Activated T-cell treated with anti-CD3 and anti-CD28 coated beads for 1 hour (primary cell): ENCODE results near the gene GALNT9.
"Not testable (repeated sequence)": the region's sequence is repeated elsewhere in the genome, so short reads cannot be mapped to it uniquely, and the experiment has no call there.

Source experiments
- DNase-seq: peaks from one replicate; pipeline ENCODE4 v3.0.0-alpha.2; 2020; ENCODE audit warnings: low read depth

The GALNT9 gene

DNA sequence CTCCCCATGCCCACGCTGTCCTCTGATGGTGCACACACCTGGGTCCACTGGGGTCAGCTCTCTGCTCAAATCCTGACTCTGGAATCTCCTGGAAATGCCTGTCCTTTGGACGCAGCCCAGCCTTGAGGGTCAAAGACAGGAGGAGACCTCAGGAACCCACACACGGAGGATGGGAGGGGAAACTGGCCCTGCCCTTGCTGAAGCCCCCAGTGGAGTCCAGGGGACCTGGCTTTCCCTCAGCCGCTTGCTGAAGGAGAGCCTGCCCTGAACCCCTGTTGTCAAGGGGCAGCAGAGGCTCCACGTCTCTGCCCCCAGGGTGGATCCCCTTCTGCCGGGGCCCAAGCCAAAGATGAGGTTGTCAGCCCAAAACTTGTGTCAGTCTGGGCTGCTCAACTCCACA is 16.9 kb downstream of the GALNT9 start:
- DNase-seq = no peak

DNA sequence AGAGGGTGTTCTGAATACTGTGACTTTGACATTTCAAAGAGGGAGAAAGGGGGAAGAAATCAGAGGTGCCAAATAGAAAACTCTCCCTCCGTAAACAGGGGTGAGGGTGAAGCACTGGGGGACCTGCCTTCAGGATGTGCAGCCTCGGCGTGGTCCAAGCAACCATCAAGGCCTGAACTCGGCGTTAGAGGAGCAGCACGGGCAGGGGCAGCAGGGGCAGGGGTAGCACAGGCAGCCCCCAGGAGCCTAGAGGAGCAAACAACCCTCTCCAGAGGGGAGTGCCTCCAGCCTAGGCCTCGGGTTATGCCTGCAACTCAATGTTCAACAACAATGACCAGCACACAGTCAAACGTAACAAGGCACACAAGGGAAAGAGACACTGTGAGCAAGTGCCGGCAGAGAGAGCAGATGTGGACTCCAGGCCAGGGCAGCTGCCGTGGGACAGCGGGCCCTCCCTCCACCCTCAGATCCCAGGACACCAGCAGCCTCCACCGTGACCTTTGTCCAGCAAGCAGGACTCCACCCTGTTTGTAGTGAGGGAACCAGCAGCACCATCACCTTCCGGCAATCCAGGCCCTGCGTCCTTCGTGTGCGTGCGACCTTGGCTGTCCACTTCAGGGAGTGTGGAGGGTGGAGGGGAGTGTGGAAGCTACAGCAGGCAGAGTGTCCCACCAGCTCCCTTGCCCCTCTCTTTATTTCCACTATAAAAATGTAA is 18.0 kb downstream of the GALNT9 start:
- no peak for DNase-seq

DNA sequence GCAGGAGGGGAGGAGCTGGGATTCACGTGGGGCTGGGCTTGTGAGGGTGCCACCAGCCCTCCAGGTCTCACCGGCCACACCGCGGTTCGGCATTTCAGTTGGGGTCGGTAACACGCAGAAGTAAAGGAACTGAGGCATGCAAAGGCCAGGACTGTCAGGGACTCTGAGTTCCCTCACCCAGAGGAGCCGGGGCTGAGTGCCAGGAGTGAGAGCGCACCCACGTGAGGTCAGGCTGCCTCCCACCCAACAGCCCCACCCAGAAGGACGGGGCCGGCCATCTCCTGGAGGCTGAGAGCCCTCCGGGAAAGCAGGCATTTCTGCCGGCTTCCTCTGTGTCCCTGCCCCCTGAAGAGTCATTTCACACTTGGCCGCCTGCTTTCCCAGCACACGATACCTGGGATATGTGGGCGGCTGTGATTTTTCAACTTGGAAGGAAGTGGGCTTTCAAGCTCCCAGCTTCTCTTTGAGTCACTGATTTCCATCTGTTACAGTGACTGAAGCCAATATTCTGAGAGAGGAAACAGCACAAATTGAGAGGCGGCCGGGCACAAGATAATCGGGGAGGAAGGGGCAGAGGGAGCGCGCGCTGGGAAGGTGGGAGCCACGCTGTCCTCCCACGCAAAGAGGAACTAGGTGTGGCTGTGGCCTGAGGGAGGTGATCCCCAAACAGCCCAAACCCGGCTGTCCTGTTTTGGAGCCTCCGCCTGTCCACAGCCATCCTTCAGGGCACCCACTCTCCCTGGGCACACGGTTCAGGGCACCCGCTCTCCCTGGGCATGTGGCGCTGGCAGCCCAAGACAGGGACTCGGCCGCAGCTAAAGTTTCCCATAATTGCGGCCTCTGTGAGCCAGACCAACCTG is 19.0 kb downstream of the GALNT9 start:
- no peak for DNase-seq

DNA sequence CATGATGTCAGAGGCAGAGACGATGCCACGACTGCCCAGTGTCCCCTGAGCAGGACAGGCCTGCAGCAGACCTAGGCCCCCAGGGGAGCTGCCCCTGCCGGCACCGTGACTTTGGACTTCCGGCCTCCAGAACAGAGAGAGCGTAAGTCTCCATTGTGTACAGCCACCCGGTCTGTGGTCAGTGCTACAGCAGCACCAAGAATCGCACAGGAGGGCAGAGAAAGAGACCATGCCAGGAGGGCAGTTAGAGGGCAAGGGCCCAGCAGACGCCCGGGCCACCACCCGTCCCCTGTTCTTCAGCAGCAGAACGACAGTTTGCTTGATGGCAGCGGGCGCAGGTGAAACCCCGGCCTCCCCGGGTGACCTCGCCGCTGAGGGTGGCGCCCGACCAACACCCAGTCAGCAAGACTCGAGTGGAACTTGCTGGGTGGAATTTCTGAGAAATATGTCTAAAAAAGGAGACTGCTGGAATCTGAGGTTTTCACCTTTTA is 19.7 kb downstream of the GALNT9 start:
- DNase-seq = no peak

DNA sequence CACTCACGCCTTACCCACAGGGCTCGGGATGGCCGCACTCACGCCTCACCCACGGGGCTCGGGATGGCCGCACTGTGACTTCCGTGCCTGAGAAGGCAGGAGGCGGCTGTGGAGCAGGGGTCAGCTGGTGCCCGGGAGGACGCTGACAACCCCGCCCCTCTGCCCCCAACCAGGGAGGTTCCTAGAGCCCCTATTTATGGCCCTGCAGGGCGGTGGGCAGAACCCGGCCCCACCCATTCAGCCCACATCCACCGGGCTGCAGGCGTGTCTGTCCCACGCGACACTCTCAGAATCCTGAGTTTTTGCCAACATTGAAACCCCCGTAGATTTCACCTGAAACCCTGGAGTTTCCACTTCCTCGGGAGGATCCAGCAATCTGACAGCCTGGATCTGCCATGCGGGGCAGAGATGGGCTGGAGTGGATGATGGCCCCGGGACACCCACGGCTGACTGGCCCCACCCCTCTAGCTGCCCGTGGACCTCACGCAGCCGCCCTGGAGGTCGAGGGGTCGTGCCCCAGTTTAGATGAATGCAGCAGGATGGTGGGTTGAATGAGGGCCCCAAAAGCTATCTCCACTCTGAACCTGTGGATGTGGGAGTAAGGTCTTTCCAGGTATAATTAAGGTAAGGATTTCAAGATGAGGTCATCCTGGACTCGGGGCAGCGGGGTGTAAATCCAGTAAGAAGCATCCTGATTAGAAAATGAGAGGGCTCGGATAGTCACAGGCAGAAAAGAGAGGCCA is 20.4 kb downstream of the GALNT9 start:
- DNase-seq = no peak

DNA sequence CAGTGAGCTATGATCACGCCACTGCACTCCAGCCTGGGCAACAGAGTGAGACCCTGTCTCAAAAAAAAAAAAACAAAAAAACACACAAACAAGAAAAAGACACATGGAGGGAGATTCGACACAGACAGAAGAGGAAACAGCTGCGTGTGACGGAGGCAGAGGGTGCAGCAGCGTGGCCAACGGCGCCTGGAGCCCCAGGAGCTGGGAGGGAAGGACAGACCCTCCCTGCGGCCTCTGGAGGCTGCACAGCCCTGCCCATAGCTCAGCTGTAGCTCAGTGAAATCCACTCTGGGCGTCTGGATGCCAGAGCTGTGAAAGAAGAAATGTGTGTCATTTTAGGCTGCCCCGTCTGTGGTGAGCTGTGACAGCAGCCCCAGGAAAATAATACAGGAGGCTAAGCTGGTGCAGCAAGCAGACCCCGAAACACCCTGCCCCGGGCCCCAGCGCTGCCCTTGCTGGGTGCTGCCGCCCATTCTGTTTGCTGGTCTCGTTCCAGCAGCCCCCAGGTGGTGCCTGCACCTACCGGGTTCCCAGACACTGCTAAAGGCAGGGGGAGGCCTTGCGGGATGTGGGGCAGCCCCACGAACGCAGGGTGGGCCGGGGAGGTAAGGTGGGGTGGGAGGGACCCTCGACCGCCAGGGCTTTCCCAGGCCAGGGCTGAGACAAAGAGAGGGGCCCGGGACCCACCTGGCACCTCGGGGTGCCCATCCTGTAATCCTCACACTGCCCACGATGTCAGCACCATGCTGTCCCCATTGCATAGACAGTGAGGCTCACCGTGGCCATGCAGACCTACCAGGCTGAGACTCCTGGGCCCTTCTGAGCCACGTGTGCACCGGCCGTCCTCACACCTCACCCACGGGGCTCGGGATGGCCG is 21.2 kb downstream of the GALNT9 start:
- no peak for DNase-seq

DNA sequence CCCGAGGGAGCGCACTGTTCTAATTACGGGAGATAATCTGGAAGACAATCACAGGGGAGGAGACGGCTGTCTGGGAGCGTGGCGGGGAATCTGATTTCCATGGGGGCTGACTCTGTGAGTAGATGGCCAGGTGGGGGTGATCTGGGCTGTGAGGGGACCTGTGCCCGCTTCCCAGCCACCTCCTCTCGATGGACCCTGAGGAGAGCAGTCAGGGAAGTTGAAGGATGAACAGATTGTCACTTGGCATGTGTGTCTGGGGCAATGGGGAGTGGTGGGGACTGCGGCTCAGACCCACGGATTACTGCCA is 22.6 kb downstream of the GALNT9 start:
- DNase-seq = no peak

DNA sequence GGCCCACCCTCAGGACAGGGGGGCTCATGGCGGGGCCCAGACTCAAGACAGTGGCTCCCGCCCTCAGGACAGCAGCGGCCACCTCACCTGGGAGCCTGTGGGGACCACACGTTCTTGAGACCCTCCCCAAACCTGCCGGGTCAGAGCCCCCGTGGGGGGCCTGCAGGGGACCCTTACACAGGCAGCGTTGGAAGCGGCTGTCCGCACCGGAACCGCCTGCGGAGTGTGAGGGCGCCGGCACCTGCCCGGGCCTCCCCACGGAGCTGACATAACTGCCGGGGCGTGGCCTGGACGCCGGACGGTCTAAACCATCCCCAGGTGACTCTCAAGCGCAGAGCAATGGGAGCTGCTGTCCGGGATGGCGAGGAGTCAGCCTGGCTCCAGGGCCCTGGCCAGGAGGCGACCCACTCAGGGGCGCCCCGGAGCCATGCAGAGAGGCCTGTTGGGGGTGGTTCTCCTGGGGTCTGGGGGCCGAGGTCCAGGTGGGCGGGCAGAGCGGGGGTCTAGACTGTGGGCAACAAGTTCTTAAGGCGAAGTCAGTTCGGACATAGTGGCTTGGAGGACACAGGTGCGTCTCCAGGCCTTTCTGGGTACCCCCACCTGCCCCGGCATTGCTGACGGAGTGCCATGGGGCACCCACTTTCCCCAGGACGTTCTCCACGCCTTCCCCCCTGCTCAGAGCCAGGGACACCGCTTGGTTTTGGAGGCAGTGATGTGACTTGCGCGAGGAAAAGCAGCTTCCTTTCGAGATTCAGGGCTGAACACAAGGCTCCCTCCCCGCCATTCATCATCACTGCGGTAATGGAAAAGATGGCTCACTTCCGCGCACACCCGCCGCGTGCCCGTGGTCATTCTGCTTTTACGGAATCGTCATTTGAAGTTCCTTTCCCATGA is 23.2 kb downstream of the GALNT9 start:
- DNase-seq = no peak

DNA sequence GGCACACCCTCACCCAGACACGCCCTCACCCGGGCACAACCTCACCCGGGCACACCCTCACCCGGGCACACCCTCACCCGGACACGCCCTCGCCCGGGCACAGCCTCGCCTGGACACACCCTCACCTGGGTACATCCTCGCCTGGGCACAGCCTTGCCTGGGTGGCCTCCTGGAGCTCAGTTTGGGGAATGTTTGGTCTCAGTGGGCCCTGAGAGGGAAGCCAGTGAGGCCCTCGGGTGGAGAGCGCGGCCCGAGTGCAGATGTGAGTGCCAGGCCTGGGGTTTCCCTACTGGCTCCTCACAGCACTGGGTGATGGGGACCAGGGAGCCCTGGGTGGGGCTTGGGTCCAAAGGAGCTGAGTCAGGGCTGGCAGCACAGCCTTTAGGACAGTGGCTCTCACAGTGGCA is 23.8 kb downstream of the GALNT9 start:
- no peak for DNase-seq

DNA sequence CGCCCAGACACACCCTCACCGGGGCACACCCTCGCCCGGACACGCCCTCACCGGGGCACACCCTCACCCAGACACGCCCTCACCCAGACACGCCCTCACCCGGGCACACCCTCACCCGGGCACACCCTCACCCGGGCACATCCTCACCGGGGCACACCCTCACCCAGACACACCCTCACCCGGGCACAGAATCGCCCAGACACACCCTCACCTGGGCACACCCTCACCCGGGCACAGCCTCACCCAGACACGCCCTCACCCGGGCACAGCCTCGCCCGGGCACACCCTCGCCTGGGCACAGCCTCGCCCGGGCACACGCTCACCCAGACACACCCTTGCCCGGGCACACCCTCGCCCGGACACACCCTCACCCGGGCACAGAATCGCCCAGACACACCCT is 24.5 kb downstream of the GALNT9 start:
- DNase-seq = not testable (repeated sequence)

DNA sequence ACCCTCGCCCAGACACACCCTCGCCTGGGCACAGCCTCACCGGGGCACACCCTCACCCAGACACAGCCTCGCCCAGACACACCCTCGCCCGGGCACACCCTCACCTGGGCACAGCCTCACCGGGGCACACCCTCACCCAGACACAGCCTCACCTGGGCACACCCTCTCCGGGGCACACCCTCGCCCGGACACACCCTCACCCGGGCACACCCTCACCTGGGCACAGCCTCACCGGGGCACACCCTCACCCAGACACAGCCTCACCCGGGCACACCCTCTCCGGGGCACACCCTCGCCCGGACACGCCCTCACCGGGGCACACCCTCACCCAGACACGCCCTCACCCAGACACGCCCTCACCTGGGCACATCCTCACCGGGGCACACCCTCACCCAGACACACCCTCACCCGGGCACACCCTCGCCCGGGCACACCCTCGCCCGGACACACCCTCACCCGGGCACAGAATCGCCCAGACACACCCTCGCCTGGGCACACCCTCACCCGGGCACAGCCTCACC is 25.5 kb downstream of the GALNT9 start:
- not testable (repeated sequence) for DNase-seq

DNA sequence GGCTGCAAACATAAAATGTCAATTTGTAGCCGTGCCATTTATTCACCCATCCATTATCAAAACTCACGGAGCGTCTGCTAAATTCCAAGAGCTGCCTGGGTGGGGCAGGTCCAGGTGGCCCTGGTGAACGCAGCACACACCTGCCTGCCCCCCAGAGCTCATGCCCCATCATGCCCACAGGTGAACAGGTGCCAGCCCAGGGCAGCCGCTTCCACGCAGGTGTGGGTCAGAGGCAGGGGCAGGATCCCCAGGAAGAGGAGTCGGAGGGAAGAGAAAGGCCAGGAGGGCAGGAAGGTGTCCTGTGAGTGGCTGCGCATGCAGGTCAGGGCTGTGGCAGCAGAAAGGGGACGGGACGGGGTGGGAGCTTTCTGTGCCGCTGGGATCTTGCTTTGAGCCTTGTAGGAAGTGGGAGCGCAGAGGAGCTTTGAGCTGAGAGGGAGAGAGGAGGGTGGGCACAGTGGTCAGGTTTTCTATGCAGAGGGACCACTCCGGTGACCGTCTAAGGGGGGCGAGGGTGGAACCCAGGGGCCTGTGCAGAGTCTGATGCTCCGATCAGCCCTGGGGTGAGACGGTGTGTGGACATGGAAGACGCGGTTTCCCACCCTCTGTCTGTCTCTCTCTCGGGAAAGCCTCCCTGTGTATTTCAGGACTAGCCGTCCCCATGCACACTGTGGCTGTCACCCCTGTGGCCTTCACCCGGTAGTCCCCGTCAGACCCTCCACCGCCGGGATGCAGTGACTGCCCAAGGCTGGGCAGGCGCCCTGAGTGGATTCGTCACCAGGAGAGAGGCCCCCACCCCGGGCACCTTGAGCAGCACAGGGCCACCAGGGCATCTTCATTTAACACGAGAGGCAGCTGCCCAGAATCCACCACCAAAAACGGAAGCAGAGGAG is 26.7 kb downstream of the GALNT9 start:
- DNase-seq = no peak

DNA sequence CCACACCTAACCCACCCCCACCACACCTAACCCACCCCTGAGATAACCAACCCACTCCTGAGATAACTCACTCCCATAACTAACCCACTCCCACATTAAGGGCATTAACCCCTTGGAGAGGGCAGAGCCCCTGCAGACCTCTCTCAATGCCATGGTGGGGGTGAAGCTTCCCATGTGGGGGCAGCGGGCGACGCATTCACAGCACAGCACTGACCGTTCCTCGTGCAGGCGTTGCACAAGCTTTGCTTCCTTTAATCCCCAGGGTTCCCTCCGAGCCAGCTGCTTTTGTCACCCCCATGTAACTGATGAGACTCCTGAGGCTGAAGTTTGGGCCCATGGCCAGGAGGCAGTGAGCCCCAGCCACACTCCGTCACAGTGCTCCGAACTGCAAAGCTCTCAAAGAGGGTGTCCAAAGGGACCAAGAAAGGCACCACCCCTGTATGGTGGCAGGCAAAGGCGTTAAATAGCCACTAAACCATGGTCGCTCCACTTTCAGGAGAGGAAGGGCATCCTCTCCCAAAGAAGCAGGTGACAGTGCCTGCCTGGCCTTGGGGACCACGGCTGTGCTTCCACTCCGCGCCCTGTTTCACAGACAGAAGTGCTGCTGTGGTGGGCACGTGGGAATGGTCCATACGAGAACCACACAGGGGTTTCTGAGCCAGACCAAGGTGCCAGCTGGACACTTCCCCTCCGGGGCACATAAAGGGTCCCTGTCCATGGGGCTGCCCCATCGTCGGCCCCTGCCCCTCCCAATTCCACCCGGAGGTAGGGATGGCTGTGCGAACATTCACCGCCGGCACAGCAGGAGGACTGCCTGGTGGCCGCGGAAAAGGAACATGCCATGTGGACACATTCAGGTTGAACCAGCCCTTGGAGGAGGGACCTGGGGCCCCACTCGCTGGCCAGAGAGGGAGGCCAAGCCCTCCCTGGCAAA is 28.3 kb downstream of the GALNT9 start:
- DNase-seq = no peak

DNA sequence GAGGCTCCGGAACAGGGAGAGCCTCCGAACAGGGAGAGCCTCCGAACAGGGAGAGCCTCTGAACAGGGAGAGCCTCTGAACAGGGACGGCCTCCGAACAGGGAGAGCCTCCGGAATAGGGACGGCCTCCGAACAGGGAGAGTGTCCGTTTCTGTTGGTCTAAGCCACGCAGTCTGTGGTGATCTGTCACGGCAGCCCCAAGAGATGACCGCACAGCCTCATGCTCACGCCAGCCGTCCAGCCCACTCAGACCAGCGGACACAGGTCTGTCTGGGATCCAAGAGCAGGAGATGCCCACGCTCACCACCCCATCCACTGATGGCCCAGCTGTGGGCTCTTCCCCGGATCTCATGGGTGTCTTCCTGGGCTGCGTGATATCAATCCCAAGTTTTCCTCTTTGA is 33.3 kb downstream of the GALNT9 start:
- no peak for DNase-seq

DNA sequence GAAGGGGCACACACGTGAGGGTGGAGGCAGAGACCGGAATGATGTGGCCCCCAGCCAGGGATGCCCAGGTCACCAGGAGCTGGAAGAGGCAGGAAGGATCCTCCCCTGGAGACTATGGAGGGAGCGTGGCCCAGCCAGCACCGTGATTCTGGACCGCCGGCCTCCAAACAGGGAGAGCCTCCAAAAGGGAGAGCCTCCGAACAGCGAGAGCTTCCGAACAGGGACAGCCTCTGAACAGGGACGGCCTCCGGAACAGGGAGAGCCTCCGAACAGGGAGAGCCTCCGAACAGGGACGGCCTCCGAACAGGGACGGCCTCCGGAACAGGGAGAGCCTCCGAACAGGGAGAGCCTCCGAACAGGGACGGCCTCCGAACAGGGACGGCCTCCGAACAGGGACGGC is 33.8 kb downstream of the GALNT9 start:
- DNase-seq = not testable (repeated sequence)

DNA sequence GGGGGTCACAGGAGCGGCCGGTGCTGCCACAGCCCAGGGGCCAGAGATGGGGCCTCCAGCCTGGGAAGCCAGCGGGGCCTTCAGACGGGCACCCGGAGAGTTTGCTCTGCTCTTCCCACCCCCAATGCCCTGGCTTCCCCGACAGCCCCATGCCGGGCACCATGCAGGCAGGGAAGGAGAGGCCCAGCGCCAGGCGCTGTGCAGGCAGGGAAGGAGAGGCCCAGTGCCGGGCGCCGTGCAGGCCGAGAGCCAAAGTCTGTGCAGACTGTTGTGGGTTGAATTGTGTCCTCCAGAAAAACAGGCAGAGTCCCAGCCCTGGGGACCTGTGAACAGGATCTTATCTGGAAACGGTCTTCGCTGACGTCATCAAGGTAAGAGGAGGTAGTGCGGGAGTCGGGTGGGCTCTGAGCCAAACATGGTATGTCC is 34.3 kb downstream of the GALNT9 start:
- no peak for DNase-seq

DNA sequence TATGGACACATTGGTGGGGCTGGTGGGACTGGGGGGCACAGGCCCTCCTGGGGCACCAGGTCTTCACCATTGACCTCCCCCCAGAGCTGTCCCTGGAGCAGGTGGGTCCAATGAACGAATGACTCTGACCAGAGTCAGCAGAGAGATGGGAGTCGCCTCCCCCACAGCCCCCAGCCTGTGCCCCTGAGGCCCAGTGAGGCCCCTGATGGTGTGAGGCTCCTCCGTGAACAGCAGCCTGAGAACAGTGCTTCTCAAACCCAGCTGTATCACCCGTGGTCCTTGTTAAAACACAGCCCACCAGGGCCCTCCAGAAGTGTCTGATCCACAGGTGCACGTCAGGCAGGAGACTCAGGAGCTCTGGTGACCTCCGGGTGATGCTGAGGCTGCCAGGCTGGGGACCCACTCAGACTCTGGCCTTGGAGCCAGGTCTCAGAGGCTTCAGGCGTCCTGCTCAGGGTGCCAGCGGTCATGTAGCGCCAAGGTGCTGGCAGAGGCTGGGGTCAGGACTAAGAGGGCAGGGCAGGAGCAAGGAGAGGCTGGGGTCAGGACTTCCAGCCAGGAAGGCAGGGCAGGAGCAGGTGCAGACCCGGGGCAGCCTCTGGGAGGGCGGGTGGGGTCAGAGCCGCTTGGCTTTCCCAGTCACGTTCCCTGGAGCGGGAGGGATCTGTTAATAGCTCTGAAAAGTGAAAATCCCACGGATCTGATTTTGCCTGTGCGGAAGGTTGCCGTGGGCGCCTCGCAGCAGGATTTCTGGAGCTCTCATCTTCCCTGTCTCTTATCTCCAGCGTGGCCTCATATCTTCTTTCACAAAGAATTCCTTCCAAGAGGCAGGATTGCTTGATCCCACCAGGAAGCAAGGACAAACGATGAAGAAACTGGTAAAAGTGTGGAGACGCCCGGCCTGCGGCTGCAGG is 35.0 kb downstream of the GALNT9 start:
- no peak for DNase-seq
